ENCODE measurements around the gene ADAMTSL2.

DNA sequence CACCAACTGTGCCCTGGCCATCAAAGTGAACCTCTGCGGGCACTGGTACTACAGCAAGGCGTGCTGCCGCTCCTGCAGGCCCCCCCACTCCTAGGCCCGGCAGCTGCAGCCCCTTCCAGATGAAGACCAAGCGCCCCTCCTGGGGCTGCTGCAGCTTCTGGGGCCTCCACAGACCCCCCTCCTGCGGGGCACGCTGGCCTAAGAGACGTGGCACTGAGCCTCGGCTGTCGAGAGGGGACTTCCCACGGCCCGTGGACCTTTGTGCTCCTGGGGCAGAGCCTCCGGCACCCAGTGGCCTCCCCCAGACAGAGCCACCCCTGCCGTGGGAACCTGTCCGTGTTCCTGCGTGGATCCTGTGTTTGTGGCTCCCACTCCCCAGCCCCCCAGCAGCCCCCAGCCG is 40.3 kb downstream of the ADAMTSL2 start:
- TF ChIP-seq, protein P1, sequence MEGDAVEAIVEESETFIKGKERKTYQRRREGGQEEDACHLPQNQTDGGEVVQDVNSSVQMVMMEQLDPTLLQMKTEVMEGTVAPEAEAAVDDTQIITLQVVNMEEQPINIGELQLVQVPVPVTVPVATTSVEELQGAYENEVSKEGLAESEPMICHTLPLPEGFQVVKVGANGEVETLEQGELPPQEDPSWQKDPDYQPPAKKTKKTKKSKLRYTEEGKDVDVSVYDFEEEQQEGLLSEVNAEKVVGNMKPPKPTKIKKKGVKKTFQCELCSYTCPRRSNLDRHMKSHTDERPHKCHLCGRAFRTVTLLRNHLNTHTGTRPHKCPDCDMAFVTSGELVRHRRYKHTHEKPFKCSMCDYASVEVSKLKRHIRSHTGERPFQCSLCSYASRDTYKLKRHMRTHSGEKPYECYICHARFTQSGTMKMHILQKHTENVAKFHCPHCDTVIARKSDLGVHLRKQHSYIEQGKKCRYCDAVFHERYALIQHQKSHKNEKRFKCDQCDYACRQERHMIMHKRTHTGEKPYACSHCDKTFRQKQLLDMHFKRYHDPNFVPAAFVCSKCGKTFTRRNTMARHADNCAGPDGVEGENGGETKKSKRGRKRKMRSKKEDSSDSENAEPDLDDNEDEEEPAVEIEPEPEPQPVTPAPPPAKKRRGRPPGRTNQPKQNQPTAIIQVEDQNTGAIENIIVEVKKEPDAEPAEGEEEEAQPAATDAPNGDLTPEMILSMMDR (IDR thresholded peaks at IDR 0.05): no peak
- TF ChIP-seq POLR2A (IDR thresholded peaks at IDR 0.05): no peak
